HepG2 (cell line): ENCODE results near the gene SNX21.

Experiments used
- SIN3A ChIP-seq: IDR thresholded peaks from 2 replicates; pipeline ENCODE4 v1.6.1; 2011; ENCODE audit warnings: low read depth, mild to moderate bottlenecking, control low read depth, low read length, borderline replicate concordance
- SUZ12 ChIP-seq: fragments of 150-350 bp; IDR thresholded peaks from 2 replicates; pipeline ENCODE4 v1.6.1; 2014; ENCODE audit warnings: low read depth, low read length
- ZBTB8A ChIP-seq: sonication (generic); formaldehyde crosslinking; IDR thresholded peaks from 2 replicates; pipeline ENCODE4 v1.4.0; 2020; ENCODE audit warnings: mild to moderate bottlenecking, low read depth, missing genetic modification reagents, borderline replicate concordance
- TF ChIP-seq, protein P1 (sequence below): sonication (generic); formaldehyde crosslinking; IDR thresholded peaks from 2 replicates; pipeline ENCODE4 v1.4.0; 2020; ENCODE audit warnings: missing genetic modification reagents
- TF ChIP-seq, protein P2 (sequence below): sonication (generic); formaldehyde crosslinking; IDR thresholded peaks from 2 replicates; pipeline ENCODE4 v1.4.0; 2020; ENCODE audit warnings: missing genetic modification reagents

DNA sequence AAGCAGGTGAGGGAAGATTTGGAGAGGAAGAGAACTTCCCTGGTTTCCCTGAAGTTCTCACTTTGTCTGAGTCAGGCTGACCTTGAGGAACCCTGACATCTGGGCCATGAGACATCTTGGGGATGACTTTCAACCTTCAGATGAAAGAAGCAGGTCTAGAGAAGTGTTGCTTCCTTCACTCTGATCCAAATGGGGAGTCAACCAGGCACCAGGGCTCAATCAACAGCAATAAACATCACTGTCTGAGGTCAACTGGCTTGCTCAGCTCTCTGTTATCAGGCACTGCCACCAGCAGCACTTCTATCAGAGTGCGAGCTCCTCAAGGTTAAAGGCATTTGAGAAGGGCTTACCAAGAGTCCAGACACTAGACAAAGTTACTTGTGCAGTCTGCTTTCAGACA is 17.3 kb downstream of the SNX21 start:
- no peak for TF ChIP-seq SIN3A
- TF ChIP-seq, protein P1, sequence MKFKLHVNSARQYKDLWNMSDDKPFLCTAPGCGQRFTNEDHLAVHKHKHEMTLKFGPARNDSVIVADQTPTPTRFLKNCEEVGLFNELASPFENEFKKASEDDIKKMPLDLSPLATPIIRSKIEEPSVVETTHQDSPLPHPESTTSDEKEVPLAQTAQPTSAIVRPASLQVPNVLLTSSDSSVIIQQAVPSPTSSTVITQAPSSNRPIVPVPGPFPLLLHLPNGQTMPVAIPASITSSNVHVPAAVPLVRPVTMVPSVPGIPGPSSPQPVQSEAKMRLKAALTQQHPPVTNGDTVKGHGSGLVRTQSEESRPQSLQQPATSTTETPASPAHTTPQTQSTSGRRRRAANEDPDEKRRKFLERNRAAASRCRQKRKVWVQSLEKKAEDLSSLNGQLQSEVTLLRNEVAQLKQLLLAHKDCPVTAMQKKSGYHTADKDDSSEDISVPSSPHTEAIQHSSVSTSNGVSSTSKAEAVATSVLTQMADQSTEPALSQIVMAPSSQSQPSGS (CRISPR knock-in tag) = no peak
- TF ChIP-seq, protein P2, sequence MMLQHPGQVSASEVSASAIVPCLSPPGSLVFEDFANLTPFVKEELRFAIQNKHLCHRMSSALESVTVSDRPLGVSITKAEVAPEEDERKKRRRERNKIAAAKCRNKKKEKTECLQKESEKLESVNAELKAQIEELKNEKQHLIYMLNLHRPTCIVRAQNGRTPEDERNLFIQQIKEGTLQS (CRISPR knock-in tag) = no peak
- no peak for TF ChIP-seq SUZ12
- no peak for TF ChIP-seq ZBTB8A (CRISPR knock-in tag)
